ENCODE results near the gene RASGRP3. TPM values are rescaled to one million over a fixed set of nuclear protein-coding genes. Genes with fewer than 3 reads are reported as not detected.

RASGRP3 gene
- total and polyA plus RNA-seq, 7 experiments from 2014 or later: 1.4 to 14.2 (median 3.1) TPM

DNA sequence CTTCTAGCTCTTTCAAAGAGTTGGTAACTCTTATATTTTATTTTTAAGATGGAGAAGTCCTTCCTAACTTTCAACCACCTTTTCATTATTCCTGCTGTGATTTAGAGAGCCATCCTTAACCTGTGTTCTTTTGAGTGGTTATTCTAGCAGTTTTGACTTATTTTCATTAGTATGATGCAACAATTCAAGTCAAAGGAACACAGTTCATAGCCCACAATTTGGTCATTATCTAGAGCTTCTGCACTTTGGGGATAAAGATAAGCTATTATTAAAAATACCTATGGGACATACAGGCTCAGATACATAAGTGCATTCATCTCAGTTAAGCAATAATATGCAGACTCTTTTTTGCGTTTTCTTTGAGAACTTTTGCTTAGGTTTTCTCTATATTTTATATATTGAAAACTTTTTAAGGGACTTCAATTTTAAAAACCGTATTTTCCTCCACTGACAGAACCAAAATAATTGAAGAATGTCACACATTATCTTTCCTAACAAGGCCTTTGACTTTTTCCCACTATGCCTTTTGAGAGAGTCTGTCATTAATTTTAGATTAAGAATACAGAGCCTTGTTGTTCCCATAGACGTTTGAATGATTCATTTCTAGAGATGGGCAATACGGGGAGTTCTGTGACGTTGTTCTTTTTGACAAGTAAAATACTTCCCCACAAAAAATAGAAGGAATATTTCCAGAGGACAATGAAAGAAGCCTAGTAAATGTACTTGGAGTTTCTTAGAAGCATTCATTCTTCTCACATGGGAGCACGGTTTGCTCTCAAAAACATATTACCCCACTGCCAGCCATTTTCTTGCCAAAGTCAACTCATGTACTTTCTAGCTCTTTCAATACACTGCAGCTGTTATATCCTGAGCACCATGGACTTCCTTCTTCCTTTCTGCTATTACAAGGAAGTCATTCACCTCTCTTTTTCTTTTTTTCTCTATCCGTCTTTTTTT is 42.9 kb upstream of the RASGRP3 start:
- ChIA-PET CTCF (no interaction called here), POLR2A (no interaction called here)
- no peak for ATAC-seq
- no peak overlapping the region for H3K4me3 ChIP-seq (ENCODE audit: low read length)
- H3K27ac ChIP-seq (ENCODE audit: low read depth, low read length): no peak overlapping the region
- no peaks in the 10 kb centered on the region for H3K9me3 ChIP-seq (ENCODE audit: control insufficient read depth in 2 of 3, low read length in 3 of 3)
- no peaks in the 10 kb centered on the region for H3K9me3 Mint-ChIP-seq
- no peak for DNase-seq
- no peaks in the 10 kb centered on the region for H3K4me1 ChIP-seq (ENCODE audit: control insufficient read depth in 2 of 2, insufficient read depth in 2 of 2, low read length in 2 of 2)
- no peak overlapping the region for H3K27ac Mint-ChIP-seq
- no peaks in the 10 kb centered on the region for H3K36me3 Mint-ChIP-seq
- H3K4me1 Mint-ChIP-seq: no peaks in the 10 kb centered on the region
- H3K27me3 Mint-ChIP-seq: peaks cover 5 to 18% (median 11%) of the 10 kb centered on the region in 5 donors
- intact Hi-C loops (cut with micrococcal nuclease): no loop called here
- H3K36me3 ChIP-seq (ENCODE audit: control insufficient read depth in 2 of 3, insufficient read depth in 3 of 3, low read length in 3 of 3): no peaks in the 10 kb centered on the region
- H3K4me3 Mint-ChIP-seq: no peak overlapping the region
- H3K27me3 ChIP-seq (ENCODE audit: control insufficient read depth in 2 of 2, insufficient read depth in 2 of 2, low read length in 2 of 2): no peaks in the 10 kb centered on the region

GRCh38 chr2:33435518-33435917 is 40.9 kb upstream of the RASGRP3 start:
- H3K27ac Mint-ChIP-seq: no peak overlapping the region
- H3K4me3 Mint-ChIP-seq: no peak overlapping the region
- no peaks in the 10 kb centered on the region for H3K9me3 ChIP-seq (ENCODE audit: control insufficient read depth in 2 of 3, low read length in 3 of 3)
- POLR2A ChIA-PET: no interaction called here
- H3K4me3 ChIP-seq (ENCODE audit: low read length): no peak overlapping the region
- no peaks in the 10 kb centered on the region for H3K36me3 ChIP-seq (ENCODE audit: control insufficient read depth in 2 of 3, insufficient read depth in 3 of 3, low read length in 3 of 3)
- H3K27ac ChIP-seq (ENCODE audit: low read depth, low read length): no peak overlapping the region
- intact Hi-C loops (cut with micrococcal nuclease): no loop called here
- no peaks in the 10 kb centered on the region for H3K36me3 Mint-ChIP-seq
- CTCF ChIA-PET: no interaction called here
- H3K4me1 ChIP-seq (ENCODE audit: control insufficient read depth in 2 of 2, insufficient read depth in 2 of 2, low read length in 2 of 2): no peaks in the 10 kb centered on the region
- no peaks in the 10 kb centered on the region for H3K9me3 Mint-ChIP-seq
- H3K27me3 ChIP-seq (ENCODE audit: control insufficient read depth in 2 of 2, insufficient read depth in 2 of 2, low read length in 2 of 2): no peaks in the 10 kb centered on the region
- DNase-seq (no peak), ATAC-seq (no peak)
- H3K27me3 Mint-ChIP-seq: peaks cover 5 to 22% (median 17%) of the 10 kb centered on the region in 5 donors
- no peaks in the 10 kb centered on the region for H3K4me1 Mint-ChIP-seq

DNA sequence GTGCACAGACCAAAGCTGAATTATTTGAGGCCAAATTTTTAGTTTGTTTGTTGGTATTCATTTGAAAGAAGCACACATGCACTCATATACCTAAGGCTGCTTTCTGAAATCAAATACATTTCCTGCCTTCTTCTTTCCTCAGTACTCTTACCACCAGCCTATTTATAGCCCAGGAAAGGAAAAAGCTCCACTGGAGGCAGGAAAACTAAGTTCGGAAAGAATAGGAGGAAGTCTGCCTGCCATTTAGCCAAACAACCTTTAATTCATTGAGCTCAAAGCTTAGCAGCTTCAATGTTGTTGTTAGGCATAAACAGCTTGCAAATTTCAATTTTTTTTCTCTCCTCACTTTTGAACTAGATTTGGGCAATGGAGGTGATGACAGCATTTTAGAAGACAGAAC is 40.4 kb upstream of the RASGRP3 start:
- no peak for DNase-seq
- no peak overlapping the region for H3K27ac Mint-ChIP-seq
- intact Hi-C loops (cut with micrococcal nuclease): no loop called here
- H3K27me3 Mint-ChIP-seq: peaks cover under 1 to 24% (median 17%) of the 10 kb centered on the region in 5 donors
- Histone ChIP-seq H3K4me3 (ENCODE audit: low read length) (no peak overlapping the region), H3K27me3 (ENCODE audit: control insufficient read depth in 2 of 2, insufficient read depth in 2 of 2, low read length in 2 of 2) (no peaks in the 10 kb centered on the region), H3K36me3 (ENCODE audit: control insufficient read depth in 2 of 3, insufficient read depth in 3 of 3, low read length in 3 of 3) (no peaks in the 10 kb centered on the region), H3K4me1 (ENCODE audit: control insufficient read depth in 2 of 2, insufficient read depth in 2 of 2, low read length in 2 of 2) (no peaks in the 10 kb centered on the region), H3K27ac (ENCODE audit: low read depth, low read length) (no peak overlapping the region), H3K9me3 (ENCODE audit: control insufficient read depth in 2 of 3, low read length in 3 of 3) (no peaks in the 10 kb centered on the region)
- H3K36me3 Mint-ChIP-seq: no peaks in the 10 kb centered on the region
- ChIA-PET POLR2A (no interaction called here), CTCF (no interaction called here)
- H3K4me1 Mint-ChIP-seq: no peaks in the 10 kb centered on the region
- no peak overlapping the region for H3K4me3 Mint-ChIP-seq
- H3K9me3 Mint-ChIP-seq: no peaks in the 10 kb centered on the region
- no peak for ATAC-seq

DNA sequence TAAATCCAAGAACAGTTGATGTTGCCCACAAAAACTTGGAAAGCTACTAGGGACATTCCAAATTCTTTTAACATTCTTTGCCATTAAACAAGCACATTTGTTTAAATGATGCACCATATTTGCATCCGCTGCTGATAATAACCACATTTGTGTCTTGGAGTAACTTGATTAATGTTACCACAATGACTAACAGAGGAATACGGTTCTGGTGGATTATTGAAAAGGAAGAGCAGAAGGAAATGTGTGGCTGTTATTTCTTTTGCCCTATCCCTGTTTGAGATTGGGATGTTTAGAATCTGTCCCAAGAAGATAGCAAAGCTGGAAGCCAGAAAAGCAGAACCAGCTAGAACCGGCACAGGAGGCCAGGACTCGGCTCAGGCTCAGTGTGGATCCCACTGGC is 39.2 kb upstream of the RASGRP3 start:
- Histone ChIP-seq H3K36me3 (ENCODE audit: control insufficient read depth in 2 of 3, insufficient read depth in 3 of 3, low read length in 3 of 3) (no peaks in the 10 kb centered on the region), H3K27me3 (ENCODE audit: control insufficient read depth in 2 of 2, insufficient read depth in 2 of 2, low read length in 2 of 2) (no peaks in the 10 kb centered on the region), H3K4me3 (ENCODE audit: low read length) (no peak overlapping the region), H3K4me1 (ENCODE audit: control insufficient read depth in 2 of 2, insufficient read depth in 2 of 2, low read length in 2 of 2) (no peaks in the 10 kb centered on the region), H3K27ac (ENCODE audit: low read depth, low read length) (no peak overlapping the region), H3K9me3 (ENCODE audit: control insufficient read depth in 2 of 3, low read length in 3 of 3) (no peaks in the 10 kb centered on the region)
- Mint-ChIP-seq H3K4me3 (no peak overlapping the region), H3K36me3 (no peaks in the 10 kb centered on the region), H3K4me1 (no peaks in the 10 kb centered on the region), H3K27ac (no peak overlapping the region), H3K9me3 (no peaks in the 10 kb centered on the region), H3K27me3 (peaks cover 0 to 26% (median 20%) of the 10 kb centered on the region in 5 donors)
- intact Hi-C loops (cut with micrococcal nuclease): no loop called here
- DNase-seq: no peak
- CTCF ChIA-PET: no interaction called here
- POLR2A ChIA-PET: no interaction called here
- ATAC-seq: no peak

GRCh38 chr2:33437815-33438214 is 38.6 kb upstream of the RASGRP3 start:
- no peaks in the 10 kb centered on the region for H3K9me3 Mint-ChIP-seq
- H3K27ac ChIP-seq (ENCODE audit: low read depth, low read length): no peak overlapping the region
- H3K27me3 ChIP-seq (ENCODE audit: control insufficient read depth in 2 of 2, insufficient read depth in 2 of 2, low read length in 2 of 2): no peaks in the 10 kb centered on the region
- ChIA-PET CTCF (interaction anchor here (0.7 kb wide), 1 partner anchor 35 kb away, joined by 5 read pairs; no protein-coding TSS in a partner anchor), POLR2A (no interaction called here)
- no peak overlapping the region for H3K4me3 Mint-ChIP-seq
- no peaks in the 10 kb centered on the region for H3K9me3 ChIP-seq (ENCODE audit: control insufficient read depth in 2 of 3, low read length in 3 of 3)
- DNase-seq (no peak), ATAC-seq (no peak)
- H3K36me3 ChIP-seq (ENCODE audit: control insufficient read depth in 2 of 3, insufficient read depth in 3 of 3, low read length in 3 of 3): no peaks in the 10 kb centered on the region
- H3K4me1 ChIP-seq (ENCODE audit: control insufficient read depth in 2 of 2, insufficient read depth in 2 of 2, low read length in 2 of 2): no peaks in the 10 kb centered on the region
- H3K27ac Mint-ChIP-seq: no peak overlapping the region
- H3K36me3 Mint-ChIP-seq: no peaks in the 10 kb centered on the region
- no peak overlapping the region for H3K4me3 ChIP-seq (ENCODE audit: low read length)
- intact Hi-C loops (cut with micrococcal nuclease): no loop called here
- H3K27me3 Mint-ChIP-seq: peaks cover 0 to 21% (median 21%) of the 10 kb centered on the region in 5 donors
- no peaks in the 10 kb centered on the region for H3K4me1 Mint-ChIP-seq

DNA sequence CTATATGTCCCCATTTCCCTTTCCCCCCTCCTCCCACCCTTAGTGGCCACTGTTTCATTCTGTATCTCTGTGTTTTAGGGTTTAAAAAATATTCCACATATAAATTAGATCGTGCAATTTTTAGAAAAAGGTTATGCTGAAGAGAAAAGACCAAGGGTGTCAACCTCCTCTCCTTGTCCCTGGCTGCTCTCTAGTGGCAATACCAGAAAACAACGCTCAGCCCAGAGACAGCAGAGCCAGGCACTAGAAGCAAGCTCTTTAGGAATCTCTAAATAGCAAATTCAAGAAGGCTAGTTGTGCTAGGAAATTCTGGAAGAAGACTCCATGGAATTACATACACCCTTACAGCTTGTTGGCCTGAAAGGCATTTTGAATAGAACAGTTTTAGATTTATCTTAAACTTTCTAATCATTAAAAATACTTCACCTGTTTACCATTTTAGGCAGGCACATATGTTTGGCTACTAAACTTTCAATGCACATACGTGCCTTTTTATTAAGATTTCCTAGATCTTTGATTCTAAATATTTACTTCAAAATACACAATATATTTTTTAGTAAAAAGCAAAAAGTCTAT is 35.1 kb upstream of the RASGRP3 start:
- CTCF ChIA-PET: interaction anchor here (0.5 kb wide), 1 partner anchor 139 kb away, joined by 3 read pairs; no protein-coding TSS in a partner anchor
- Mint-ChIP-seq H3K36me3 (no peaks in the 10 kb centered on the region), H3K27me3 (peaks cover 0 to 23% (median 17%) of the 10 kb centered on the region in 5 donors), H3K27ac (no peak overlapping the region), H3K9me3 (no peaks in the 10 kb centered on the region), H3K4me1 (no peaks in the 10 kb centered on the region), H3K4me3 (no peak overlapping the region)
- Histone ChIP-seq H3K27ac (ENCODE audit: low read depth, low read length) (no peak overlapping the region), H3K27me3 (ENCODE audit: control insufficient read depth in 2 of 2, insufficient read depth in 2 of 2, low read length in 2 of 2) (no peaks in the 10 kb centered on the region), H3K36me3 (ENCODE audit: control insufficient read depth in 2 of 3, insufficient read depth in 3 of 3, low read length in 3 of 3) (no peaks in the 10 kb centered on the region), H3K4me3 (ENCODE audit: low read length) (no peak overlapping the region), H3K9me3 (ENCODE audit: control insufficient read depth in 2 of 3, low read length in 3 of 3) (no peaks in the 10 kb centered on the region), H3K4me1 (ENCODE audit: control insufficient read depth in 2 of 2, insufficient read depth in 2 of 2, low read length in 2 of 2) (no peaks in the 10 kb centered on the region)
- no peak for ATAC-seq
- DNase-seq: peak in 3 of 9 donors; percentile 1 to 21 (median 2)
- intact Hi-C loops (cut with micrococcal nuclease): loop anchor here in 1 of 2 donors (1.0 kb wide), 1 partner anchor 142 kb away; no protein-coding TSS in a partner anchor
- POLR2A ChIA-PET: no interaction called here

Measured in naive thymus-derived CD4-positive, alpha-beta T cell (primary cell).